Islet precursor cell (in vitro differentiated cells): ENCODE measurements around the gene TMEM198.

ENCODE experiments used
- DNase-seq: peaks from one replicate; pipeline ENCODE4 v3.0.0-alpha.2; 2018

The TMEM198 gene

DNA sequence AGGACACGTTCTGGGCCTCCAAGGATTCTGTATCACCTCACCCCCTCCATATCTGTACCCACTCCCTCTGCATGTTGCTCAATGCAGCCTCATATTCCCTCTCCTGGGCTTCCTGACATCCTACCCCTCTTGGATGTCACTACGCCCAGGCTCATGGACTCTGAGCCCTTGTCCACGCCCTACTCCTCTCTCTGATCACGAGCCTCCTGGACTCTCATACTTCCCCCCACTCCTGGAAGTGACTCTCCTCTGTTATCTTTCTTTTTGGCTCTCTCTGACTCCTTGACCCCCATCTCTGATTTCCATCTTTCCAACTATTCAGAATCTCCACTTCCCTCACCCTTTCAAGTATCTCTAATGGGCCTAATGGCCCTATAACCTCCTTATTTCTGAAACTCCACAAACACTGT is 2.1 kb downstream of the TMEM198 start:
- DNase-seq = no peak

DNA sequence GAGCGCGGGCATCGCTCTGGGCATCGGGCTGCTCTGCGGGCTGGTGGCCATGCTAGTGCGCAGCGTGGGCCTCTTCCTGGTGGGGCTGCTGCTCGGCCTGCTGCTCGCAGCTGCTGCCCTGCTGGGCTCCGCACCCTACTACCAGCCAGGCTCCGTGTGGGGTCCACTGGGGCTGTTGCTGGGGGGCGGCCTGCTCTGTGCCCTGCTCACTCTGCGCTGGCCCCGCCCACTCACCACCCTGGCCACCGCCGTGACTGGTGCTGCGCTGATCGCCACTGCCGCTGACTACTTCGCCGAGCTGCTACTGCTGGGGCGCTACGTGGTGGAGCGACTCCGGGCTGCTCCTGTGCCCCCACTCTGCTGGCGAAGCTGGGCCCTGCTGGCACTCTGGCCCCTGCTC is 3.8 kb downstream of the TMEM198 start:
- DNase-seq = no peak

DNA sequence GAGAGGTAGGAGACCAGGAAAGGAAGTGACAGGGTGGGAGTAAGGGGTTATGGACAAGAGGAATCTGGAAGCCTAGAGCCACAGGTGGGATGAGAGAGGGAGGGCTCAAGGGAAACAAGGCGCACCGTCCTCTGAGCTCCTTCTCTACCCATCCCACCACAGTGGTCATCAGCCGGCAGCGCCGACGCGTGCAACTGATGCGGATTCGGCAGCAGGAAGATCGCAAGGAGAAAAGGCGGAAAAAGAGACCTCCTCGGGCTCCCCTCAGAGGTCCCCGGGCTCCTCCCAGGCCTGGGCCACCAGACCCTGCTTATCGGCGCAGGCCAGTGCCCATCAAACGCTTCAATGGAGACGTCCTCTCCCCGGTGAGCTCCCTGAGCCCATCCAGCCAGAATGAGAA is 5.2 kb downstream of the TMEM198 start:
- no peak for DNase-seq

DNA sequence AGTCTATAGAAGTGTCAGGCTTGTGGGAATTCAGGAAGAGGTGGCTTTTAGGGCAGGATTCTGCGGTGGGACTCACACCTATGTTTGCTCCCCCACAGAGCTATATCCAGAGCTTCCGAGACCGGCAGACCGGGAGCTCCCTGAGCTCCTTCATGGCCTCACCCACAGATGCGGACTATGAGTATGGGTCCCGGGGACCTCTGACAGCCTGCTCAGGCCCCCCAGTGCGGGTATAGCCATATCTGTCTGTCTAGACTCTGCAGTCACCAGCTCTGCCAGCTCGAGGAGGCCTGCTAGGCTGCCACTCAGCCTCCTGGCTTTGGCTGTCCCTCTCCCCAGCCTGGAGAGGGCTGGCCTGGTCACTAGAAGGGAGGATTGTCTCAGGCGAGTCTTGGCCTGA is 5.8 kb downstream of the TMEM198 start:
- DNase-seq = no peak

DNA sequence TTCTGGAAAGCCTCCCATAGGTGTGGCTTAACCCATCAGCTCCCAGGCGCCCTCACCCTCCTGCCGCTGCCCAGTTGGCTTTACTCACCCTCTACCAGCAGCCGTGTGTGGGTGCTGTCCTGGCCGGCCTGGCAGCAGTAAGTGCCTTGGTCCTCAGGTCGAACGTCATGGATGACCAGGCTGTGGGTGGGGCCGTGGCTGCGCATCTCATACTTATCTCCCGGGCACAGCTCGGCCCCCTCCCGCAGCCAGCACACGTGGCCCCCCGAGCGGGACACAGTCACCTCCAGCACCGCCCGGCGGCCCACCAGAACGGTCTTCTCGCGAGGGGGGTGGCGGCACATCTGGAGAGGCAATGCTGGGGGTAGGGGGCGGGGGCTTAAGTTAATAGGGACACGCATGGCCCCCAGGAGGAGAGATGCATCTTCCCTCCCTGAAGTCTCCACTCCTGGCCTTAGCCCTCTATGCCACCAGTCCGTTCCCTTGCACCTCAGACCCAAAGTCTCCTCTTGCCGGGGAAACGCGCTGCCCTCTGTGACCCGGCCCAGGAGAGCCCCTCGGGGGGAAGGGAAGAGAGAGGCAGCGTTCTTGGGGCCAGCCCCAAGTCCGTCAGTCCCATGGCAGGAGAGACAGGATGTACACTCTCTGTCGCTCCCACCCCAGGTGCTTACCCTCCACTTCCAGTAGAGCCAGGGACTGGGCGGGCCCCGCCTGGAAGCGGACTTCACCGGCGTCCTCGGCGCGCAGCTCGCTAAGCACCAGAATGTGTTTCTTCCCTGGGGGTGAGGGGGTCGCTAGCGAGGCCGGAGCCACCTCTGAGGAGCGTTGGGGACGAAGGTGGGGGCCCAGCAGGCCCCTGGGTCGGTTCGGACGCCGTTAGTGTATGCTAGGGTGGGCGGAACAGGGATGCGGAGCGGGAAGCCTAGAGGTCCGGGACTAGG is 7.9 kb downstream of the TMEM198 start:
- peak; percentile 74 for DNase-seq

DNA sequence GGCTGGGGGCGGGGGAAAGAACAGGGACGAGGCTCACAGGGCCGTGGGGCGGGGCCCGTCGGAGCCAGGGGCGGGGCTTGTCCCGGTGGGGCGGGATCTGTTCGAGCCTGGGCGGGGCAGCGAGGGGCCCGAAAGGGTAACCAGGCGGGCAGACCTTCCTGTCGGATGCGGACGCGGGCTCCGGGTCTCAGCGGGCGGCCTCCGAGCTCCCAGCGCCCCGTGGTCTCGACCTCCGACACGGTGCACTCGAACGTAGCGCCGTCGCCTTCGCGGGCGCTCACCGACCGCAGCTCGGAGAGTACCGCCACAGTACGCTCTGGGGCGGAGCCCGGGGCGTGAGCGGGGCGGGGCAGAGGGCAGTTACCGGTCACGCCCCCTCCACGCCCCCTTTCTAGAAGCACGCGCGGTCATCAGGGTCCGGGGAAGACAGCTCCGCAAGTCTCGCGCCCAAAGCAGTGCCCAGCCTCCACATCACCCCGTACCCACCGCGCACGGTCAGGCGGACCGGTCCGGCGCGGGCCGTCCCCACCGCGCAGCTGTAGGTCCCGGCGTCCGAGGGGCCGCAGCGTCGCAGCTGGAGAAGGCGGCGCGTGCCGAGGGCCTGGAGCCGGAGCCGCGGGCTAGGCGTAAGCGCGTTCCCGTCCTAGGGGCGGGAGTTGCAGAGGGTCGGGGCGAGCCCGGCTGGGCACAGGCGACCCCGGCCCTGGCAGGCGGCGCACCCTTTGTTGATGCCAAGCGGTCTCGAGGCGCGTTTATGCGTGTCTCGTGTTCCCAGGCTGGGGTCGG is 8.7 kb downstream of the TMEM198 start:
- peak; percentile 95 for DNase-seq

DNA sequence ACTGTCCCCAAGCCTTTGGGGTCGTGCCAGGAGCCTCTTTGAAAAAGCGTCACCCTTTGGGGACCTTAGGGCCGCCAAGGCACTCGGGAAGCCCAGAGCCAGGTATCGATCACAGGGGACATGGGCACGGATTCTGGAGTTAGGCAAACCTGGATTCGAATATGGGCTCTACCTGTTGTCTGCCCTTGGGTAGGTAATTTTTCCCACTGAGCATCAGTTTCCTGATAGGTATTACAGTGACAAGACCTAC is 9.3 kb downstream of the TMEM198 start:
- DNase-seq = no peak

DNA sequence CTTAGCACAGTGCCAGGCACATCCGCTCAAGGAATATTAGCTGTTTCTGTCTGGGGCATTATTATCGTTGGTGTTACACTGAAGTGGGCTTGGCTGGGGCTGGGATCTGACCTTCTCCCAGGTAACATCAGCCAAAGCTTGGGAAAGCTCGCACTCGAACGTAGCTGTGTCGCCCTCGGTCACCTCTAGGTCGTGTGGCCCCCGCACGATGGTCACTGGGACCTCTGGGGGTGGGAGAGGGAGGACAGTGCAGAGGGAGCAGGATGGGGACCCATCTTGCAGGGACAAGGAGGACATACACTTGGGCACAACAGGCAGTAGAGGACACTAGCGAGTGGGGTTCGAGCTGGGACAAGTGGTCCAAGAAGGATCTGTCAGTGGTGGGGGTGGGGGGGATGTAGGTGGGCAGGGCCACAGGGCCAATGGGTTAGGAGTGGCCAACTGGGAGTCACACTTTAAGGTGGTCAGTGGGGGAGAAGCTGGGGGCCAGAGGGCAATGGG is 9.7 kb downstream of the TMEM198 start:
- DNase-seq = no peak

DNA sequence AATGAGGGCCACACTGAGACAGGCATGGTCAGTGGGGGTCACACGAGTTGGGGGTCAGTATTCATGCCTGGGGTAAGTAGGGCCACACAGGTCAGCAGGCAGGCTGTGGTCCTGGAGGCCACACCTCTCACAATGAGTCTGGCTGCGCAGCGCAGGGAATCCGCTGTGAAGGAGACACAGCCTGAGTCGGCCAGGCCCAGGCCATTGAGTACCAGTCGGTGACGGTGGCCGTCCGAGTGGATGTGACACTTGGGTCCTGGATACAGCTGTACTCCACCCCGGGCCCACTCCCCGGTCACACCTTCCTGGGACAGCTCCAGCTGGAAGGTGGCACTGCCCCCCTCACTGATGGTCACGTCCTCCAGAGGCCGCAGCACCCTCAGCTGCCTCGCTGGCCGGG is 10.5 kb downstream of the TMEM198 start:
- no peak for DNase-seq

DNA sequence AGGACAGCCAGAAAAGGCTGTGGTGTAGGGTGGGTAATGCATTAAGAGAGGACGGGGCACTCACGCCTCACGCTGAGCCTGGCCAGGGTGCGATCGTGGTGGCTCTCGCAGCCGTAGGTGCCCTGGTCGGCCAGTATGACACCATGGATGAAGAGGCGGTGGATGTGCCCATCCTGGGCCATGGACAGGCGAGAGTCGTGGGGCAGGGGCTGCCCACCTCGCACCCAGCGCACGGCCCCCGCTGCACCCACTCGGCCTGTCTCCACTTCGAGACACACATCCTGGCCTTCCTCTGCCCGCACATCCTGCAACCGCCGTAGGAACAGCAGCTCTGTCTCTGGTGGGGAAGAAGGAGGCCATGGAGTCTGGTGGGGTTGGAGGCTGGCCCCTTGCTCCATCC is 12.1 kb downstream of the TMEM198 start:
- DNase-seq = no peak

DNA sequence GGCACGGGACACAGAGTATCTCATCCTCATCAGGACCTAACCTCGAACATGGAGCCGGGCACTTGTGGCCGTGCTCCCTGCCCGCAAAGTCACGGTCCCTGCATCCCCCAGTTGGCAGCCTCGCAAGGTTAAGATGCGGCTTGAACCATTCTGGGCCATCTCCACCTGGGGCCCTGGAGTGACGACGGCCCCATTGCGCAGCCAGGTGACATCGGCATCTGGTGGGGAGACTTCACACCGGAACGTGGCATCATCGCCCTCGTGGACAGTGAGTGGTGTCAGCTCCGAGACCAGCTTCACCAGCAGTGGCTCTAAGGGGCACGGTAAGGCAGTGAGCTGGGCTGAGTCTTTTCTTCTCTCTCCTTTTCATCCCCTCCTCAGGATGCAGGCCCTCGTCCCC is 12.6 kb downstream of the TMEM198 start:
- no peak for DNase-seq

DNA sequence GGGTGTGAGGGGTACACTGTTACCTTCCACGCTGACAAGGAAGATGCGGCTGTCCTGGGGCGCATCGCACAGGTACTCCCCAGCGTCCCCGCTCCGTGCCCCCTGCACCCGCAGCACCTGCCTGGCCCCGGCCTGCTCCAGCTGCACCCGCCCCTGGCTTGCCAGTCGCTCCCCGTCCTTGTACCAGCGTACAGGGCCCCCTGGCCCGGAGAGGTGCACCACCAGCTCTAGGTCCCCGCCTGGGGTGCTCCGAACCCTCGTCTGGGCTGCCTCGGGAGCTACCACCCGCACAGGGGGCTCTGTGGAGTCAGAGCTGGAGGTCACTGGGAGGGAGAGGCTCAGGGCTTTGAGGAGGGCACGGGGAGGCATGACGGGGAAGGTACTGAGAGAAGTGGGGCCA is 13.5 kb downstream of the TMEM198 start:
- no peak for DNase-seq

DNA sequence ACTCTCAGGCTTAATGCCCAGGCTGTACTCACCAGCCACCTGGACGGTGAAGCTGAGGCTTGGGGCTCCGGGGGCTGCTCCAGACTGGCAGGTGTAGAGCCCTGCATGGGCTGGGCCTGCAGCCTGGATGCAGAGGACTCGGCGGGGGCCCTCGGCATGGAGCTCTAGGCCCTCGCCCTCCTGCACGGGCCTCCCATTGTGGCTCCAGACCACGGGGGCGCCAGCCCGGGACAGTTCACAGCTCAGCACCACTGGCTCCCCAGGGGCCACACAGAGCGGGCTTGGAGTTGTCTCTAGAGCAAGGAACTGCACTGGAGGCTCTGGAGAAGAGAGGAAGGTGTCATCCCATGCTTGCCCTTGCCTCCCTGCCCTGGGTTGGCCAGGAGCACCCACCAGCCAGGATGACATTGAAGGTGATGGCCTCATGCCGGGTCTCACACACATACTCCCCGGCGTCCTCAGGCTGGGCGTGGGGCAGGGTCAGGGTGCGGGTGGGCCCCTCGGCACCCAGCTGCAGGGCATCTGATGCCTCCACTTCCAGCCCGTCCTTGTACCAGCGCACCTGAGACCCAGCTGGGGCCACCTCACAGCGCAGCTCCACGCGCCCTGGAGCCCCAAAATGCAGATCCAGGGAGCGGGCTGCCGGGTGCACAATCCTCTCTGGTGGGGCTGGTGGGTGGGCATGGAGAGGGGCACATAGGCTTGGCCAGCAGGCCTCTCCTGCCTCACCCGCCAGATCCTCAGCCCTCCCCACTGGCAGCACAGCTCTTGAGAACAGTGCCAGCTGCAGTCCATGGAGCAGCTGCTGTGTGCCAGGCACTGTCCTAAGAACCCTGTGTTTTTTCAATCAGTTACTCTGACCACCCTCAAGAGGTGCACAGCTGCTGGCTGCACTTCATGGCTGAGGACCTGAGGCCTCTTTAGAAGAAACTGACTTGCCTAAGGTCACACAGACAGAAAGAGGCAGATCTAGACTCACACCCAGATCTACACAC is 14.3 kb downstream of the TMEM198 start:
- no peak for DNase-seq

DNA sequence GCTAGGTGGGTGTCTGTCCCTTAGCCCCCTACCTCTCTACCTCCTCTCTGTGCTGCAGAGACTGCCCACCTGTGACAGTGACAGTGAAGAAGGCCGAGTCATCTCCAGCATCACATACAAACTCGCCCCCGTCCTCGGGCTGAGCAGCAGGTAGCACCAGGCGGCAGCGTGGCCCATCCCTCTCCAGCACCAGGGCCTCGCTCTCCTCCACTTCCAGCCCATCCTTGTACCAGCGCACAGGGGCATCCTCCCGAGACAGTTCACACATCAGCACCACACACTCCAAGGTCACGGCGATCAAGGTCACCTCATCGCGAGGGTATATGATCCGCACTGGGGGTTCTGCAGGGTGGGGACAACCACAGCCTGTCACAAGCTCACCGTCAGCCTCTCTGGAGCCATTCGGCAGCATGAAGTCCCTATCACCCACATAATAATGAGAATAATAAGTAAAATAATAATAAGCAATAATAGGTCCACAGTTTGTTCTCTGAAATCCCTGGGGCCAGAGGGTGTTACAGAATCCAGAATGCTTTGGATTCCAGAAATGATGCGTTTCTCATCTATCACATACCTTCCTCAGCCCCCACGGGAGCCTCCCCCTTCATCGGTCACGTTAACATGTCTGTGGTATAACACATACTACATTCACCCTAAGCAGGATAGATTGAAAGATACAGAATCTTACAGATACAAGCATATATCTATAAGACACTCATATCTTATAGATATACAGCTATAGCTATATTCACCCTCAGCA is 15.5 kb downstream of the TMEM198 start:
- no peak for DNase-seq

DNA sequence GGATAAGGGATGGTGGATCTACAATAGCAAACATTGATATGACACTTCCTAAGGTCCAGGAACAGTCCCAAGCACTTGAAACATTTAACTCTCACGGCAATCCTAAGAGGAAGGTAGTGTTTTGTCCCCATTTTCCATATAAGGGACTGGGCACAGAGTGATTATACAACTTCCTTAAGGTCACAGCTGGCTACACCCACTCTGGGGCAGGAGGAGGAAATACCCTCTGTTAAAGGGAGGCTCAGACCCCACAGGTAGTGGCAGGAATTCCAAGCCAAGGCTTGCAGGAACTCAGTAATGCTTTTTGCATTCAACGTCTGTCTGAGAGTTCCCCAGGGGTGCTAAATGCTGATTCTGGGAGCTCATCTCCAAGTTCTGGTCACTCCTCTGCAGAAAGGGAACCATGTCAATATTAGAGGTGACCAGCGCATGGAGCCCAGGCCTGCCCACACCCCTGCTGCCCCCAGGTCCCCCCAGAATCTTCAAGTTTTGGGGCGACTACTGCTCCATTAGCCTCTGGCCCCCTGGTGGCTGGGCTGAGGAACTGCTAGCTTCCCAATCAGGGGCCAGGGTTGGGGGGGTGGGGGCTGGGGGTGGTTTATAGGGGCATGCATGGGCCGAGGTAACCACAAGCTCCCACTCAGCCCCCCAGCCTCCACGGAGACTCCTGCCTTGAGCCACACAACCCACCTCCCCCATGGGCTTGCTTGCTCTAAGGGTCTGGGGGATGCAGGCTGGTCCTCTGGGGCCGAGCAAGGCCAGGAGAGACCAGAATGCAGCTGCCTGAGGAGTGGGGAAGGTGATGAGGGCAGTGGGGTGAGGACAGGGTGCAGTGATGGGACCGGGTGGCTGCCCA is 16.4 kb downstream of the TMEM198 start:
- DNase-seq = no peak

DNA sequence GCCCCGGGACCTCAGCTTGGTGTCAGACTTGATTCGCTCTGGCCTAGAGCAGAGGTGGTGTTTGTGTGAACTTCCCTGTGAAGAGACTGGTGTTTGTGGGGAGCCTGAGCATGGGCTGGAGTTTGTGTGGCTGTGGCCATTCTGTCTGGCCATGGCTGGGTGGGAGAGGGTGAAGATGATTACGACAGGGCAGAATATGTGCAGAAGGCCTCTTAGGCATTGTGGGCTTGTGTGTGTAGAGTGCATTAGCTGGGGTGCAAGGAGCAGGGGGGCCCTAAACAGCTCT is 17.0 kb downstream of the TMEM198 start:
- no peak for DNase-seq

DNA sequence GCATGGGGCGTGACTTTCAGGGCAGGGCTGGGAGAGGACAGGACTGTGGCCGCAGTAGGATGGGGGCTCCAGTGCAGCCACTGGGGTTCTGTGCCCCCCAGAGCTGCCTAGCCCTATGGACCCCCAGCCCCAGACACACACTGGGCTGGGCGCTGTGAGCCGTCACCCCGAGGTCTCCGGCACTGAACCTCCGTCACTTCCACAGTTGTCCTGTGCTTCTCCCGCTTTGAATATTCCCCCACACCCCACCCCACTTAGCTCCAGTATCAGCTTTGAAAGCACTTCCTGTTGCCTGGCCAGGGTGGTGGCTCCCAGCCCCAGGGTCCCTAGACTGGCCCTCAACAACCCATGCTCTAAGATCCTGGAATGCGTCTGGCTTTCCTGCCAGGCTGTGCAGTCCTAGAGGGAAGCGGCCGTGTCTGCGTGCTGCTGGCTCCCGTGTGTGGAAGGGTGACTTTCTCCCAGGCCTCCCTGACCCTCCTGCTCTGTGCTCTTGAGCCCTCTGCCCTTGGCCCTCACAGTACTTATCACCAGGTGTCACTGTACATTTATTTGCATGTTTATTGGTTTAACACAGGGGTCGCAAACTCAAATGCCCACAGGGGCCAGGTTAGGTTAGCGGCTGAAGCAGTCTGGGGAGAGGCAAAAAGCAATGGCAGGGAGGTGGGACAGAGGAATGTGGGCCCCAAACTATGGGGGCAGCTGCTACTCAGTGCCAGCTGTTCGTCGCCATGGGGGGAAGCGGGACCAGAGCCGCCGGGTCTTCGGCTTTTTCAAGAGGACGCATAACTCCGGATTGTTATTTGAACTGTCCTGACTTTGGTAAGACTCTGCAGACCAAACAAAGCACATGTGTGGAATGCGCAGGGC is 17.6 kb downstream of the TMEM198 start:
- DNase-seq = peak; percentile 90

DNA sequence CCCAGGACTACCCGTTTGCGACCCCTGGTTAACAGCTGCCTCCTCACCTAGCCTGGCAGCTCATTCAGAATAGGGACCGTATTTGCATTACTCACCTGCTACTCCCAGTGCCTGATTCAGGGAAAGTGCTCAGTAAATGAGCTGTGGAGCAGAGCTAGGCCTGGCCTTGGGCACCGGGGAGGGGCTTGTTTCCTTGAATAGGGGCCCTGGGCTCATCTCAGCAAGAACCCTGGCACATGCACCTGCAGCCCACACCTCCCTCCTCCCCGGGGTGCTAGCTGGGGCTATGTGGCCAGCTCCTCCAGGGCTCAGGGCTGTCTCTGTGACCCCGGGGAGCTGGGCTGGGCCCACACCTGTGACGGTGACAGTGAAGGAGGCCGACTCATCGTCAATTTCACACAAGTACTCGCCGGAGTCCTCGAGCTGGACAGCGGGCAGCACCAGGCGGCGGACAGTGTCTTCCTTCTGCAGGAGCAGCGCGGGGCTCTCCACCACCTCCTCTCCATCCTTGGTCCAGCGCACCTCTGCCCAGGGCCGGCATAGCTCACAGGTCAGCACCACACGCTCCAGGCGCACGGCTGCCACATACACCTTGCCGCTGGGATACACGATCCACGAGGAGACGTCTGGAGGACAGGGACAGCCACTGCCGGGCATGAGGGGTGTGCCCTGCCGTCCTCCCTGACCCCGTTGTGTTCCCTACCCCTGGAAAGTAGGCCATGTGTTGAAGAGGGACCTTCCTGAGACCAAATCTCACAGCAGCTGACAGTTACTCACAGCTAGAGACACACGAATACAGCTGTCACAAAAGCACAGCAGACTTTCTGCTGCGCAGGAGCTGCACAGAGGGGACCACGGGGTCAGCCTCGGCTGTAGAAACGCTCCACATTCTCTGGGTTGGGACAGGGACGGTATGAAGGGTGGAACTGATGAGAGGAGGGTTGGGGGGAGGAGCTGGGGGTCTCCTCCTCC is 18.5 kb downstream of the TMEM198 start:
- no peak for DNase-seq

DNA sequence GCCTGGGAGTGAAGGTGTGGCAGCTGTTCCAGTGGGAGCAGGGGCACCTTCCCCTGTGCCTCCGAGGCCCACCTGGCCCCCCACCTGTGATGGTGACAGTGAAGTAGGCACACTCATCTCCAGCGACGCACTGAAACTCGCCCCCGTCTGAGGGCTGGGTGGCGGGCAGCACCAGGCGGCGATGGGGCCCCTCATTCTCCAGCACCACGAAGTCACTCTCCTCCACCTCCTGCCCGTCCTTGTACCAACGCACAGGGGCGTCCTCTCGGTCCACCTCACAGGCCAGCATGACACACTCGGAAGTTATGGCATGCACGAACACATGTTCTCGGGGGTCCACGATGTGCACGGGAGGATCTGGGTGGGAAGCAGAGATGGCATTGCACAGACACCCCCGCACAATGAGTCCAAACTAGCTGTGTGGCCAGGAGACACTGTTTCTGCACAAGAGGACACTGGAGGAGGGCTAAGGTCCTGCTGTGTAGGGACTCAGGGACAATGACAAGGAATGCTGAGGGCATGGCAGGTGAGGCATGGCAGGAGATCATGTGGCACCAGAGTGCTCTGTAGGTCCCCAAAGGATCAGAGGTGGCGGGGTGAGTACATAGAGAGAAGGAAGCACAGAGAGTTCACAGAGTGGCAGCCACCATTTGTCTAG is 19.6 kb downstream of the TMEM198 start:
- no peak for DNase-seq
